NCI-H2029 treated with DMSO at 0.1 percent for 48 hours (cell line): ENCODE measurements around the gene ETF1.

ENCODE experiments used
- DNase-seq: peaks from one replicate; lab custom pipeline; 2025; lab: John Stamatoyannopoulos, UW

Gene ETF1

DNA sequence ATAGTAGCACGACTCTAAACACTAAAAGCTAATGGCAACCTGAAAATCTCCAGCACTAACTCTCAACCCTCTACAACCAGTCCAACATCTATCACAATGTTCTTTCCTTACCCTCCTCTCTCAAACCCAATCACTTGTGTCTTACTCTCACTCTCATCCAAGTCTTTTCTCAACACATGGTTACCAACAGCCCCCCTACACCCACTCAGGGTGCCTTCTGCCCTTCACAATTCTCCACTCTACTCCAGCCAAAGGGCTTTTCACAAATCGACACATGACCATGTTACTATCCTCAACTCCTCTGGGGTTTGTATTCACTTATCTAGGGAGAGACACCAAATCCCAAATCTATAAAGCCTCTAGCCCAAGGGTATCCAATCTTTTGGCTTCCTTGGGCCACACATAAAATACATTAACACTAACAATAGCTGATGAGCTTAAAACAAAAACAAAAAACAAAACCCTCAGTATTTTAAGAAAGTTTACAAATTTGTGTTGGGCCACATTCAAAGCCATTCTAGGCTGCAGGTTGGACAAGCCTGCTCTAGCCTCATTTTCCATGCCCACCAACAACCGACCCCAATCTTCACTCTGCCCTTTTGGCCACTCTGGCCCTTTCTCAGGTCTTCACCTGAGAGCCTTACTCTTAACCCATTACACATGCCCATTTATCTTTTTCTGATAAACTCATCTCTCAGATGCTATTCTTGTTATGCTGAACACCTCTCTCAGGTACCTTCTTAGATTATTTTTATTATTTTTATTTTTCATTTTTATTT lies 20.5 kb upstream of the ETF1 start:
- no peak for DNase-seq

DNA sequence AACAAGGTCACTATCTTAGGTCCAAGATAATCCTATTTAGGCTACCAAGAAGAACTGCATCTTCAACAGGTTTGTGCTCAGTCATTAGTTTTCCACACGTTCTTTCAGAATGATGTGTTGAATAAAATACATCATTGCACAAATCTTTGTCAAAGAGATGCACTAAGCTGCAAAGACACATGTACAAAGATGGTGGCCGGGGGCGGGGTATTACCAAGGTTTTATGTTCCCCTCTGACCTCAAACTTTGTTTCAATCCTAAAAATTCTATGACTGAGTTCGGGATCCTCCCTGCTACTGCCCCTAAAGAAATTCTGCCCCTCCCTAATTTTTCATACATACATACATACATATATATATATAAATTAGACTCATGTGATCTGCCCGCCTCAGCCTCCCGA lies 17.9 kb upstream of the ETF1 start:
- no peak for DNase-seq

DNA sequence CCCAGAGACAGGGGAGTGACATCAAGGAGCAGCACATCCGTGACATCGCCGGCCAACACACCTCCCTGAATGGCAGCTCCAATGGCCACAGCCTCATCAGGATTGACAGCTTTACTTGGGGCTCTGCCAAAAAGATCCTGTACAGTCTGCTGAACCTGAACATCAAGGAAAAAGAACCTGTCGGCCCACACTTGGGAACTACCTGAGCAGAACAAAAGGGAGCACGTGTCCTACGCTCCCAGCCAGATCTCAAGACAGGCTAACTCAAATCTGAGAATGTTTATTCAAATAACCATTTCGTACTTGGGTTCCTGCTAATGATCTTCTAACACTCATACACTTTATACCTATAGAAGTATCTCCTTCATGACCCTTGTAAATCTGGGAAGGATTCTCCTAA lies 16.9 kb upstream of the ETF1 start:
- no peak for DNase-seq

DNA sequence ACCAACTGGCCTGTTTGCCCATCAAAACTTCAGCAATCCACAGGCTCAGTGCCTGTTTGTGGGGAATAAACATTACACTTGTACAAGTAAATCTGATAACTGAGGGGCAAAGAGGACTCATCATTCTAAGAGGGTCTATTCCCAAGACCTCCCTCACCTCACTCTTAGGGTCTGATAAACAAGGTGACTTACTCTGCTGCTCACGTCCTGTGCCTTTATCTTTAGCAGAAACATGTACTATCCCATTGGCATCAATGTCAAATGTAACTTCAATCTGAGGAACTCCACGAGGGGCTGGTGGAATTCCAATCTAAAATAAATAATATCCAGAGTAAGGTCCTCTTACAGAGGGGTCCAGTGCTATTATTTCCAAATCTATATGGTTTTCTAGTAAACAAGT lies 14.6 kb upstream of the ETF1 start:
- no peak for DNase-seq

DNA sequence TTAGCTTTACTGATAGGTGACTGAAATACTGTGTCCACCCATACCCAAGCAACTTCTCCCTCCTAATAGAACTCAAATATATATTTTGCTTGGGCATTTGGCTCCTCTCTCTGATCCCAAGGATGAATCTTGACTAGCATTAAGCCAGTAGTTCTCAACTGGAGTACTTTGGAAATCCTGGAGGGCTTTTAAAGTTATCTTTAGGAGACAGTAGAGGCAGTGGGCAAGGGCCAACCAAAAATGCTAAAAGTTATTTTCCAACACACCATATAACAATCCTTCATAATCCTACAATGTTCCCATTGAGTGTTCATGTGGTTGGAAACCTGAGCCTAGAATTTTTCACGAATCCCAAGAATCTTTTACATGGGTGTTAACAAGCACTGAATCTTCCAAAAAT lies 11.1 kb upstream of the ETF1 start:
- no peak for DNase-seq

DNA sequence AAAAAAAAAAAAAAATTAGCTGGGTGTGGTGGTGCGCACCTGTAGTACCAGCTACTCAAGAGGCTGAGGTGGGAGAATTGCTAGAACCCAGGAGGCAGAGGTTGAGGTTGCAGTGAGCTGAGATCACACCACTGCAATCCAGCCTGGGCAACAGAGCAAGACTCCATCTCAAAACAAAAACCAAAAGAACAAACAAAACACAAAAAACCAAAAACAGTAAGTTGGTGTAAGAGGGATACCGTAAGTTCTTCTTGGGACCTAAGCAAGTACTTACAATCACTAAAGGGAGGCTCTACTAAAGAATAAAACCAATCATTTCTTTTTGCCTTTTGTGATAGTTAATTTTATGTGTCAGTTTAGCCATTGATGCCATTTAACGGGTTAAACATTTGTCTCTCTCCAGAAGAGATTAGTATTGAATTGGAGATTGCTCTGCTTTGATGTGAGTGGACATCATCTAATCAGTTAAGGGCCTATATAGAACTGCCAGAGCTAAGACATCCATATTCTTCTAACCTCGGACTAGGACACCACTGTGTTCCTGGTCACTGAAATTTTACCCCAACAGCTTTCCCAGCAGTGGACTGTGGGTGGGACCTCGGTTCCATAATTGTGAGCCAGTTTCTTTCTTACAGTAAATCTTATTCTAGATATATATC lies 10.5 kb upstream of the ETF1 start:
- no peak for DNase-seq

DNA sequence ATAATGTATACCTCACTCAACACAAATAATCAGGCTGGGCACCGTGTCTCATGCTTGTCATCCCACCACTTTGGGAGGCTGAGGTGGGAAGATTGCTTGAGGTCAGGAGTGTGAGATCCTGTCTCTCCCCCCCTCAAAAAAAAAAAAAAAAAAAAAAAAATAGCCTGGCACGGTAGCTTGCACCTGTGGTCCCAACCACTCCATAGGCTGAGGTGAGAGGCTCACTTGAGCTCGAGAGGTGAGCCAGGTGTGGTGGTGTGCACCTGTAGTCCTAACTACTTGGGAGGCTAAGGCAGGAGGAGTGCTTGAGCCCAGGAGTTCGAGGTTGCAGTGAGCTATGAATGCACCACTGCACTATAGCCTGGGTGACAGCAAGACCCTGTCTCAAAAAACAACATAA lies 9.6 kb upstream of the ETF1 start:
- no peak for DNase-seq

DNA sequence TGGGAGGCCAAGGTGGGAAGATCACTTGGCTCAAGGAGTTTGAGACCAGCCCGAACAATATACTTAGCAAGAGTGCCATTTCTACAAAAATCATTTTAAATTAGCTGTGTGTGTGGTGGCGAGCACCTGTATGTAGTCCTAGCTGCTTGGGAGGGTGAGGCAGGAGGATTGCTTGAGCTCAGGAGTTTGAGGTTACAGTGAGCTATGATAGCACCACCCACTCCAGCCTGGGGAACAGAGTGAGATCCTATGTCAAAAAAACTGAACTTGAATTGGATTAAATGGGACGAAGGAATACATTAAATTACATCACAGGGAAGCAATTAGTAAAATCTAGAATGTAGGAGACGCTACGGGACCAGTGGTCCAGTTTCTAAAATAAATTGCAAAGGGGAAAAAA lies 6.4 kb upstream of the ETF1 start:
- no peak for DNase-seq

DNA sequence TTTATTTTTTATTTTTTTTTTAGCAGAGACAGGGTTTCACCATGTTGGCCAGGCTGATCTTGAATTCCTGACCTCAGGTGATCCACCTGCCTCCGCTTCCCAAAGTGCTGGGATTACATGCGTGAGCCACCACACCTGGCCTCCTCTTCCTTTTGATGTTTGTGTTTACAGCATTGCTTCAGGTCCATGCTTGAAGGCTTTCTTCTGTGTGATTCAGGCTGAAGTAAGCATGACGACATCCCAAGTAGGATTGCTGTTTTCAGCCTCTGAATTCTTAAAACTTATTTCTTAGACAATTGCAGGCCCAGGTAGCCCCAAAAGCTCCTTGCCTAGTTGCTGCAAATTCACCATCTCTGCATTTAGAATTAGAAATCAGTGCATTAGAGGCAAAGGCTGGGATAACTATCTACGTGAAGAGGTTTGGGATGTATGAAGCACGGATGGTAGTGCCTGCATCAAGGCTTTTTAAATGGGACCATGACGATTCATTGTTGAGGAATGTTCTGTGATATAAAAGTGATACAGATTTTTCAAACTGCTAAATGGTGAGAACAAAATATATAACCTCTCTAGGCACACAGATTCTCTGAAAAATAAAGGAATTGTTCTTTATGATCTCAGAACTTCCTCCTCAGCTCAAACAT lies 3.0 kb upstream of the ETF1 start:
- DNase-seq, result no peak

DNA sequence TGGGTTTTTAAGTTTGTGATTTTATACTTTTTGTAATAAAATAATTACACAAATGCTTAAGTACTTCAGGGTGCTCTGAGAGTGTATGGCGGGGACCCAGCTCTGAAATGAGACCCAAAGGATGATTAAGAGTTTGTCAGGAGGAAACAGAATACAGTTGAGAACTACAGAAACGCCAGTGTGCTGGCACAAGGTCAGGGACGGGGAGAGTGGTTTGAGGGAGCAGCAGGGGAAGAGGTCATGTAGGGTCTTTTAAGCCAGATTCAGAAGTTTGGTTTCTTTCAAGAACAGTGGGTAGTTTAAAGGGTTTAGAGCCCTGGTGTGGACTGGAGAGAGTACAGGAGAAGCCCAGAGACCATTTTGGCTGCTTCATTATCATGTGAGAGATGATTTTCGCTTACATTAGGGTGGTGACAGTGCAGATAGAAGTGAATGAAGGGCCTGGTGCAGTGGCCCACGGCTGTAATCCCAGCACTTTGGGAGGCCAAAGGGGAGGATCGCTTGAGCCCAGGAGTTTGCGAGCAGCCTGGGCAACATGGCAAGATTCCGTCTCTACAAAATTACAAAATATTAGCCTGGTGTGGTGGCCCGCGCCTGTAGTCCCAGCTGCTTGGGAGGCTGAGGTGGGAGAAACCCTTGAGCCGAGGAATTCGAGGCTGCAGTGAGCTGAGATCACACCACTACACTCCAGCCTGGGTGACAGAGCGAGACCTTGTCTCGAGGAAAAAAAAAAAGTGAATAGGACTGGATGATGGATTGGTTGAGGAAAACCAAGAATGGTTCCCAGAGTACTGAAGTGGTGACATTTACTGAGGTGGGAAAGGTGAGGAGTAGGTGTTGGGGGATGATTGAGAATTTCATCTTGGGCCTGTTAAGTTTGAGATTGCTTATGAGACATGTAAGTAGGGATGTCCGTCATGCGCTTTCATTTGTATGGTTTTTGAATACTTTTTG lies 1.4 kb upstream of the ETF1 start:
- no peak for DNase-seq

DNA sequence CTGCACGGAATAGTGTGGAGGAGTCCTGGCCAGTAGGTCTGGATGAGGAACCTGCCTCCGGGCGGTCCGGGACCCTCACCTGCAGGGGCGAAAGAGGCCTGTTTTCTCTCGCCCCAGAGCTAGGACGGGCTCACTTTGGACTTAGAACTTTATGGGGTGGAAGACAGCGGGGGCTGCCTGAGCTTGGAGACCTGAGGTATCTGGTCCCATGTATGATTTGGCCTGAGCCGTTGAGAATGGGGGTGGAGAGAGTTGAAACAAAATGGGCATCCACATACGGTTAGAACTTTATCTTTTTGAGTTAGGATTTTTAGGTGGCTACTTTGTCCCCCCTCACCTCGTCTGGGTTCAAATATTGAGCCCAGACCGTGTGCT lies 681 bp upstream of the ETF1 start:
- no peak for DNase-seq

DNA sequence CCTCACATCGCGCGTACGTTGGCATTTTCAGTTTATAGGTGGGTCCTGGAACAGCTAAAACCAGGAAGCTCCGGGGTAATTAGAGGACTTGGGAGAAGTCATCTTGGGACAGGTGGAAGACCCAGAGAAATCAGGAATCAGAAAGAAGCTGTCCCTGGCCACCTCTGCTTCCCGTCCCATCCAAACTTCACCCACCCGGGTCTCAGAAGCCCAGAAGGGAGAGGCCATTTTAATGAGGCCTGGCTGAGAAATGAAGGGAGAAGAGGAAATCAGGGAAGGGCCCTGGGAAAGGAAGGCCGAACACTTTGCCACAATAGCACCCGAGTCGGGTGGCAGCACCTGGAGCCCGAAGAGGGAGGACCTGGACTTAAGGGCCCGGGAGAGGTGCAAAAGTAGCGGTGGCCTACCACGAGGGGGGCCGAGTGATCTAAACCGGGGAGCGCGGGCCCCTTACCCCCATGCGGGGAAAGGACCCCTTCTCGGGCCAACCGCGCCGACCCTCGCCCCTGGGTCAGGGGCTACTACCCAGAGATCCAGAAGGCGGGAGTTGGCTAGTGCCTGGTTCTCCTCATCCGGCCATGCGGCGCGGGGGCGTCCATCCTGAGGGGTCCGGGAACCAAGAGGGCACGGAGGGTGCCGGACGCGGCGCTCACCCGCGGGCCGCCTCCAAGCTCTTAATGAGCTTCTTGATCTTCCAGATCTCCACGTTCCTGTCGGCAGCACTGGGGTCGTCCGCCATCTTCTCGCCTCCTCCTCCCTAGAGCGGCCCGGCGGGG lies 668 bp downstream of the ETF1 start:
- DNase-seq, result no peak

DNA sequence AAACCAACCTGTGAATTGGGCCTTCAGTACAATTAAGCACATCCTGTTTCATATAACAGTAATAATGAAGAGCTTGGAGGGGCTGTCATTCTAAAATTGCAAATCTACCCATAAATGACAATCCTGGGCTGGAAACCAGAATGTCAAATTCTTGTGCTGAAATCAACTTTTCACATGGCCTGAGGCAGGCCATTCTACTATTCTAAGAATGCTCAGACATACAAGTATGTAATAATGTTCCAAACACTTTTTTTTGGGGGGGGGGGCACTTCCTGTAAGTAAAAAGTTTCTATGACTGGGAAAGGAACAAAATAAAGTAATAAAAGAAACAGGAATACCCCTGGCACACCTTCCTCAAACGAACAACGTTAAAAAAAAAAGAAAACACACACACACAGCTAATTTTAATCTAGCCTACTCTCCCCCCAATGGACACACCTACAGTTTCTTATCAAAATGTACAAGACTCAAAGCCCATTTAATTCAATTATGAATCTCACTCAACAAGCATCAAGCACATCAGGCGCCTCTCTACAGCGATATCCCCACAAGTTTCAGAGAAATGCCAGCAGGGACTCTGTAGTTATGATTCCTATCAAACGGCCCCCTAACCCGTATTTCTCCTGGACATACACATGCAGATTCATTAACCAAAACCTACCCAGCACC lies 1.4 kb downstream of the ETF1 start:
- DNase-seq, result no peak

DNA sequence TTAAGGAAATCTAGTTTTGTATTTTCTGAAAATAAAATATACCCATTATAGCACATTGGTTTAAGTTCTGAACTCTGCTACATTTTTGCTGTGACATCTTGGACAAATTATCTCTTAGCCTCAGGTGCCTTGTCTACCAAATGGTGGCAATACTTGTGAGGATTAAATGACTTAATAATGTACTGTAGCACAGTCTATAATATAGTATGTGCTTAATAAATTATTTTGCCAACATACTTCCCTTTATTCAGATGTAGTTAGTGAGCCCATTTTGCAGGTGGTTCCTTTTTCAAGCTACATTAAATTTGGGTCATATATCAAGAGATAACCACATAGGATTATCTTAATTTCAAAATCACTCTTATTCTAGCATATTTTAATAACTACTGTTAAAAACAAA lies 3.2 kb downstream of the ETF1 start:
- DNase-seq, result no peak

DNA sequence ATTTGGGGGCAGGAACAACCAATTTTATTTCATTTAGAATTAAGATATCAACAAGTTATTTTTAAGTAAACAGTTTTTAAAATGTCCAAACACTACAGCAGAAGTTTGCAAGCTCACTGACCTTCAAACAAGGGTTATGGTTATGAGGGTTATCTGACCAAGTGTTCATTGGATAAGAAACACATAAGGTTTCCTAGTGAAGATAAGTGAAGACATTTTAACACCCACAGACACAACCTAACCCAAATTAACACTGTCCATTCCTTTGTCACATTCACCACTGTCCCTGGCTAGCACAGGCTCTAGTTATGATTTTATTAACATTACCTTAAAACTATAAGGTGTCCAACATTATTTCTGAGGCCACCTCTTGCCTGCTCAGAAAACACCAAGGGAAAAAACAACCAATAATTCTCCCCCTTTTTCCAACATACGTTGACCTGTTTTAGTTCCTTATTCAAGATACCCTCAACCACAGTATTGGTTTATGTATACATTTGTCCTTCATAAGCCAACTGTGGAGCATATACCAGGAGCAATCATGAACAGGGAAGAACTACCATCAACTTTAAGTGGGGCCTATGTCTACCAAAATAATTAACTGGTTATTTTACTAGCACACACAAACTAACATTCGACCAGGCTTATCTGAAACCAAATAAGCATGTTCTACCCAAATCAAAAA lies 4.0 kb downstream of the ETF1 start:
- DNase-seq, result no peak

DNA sequence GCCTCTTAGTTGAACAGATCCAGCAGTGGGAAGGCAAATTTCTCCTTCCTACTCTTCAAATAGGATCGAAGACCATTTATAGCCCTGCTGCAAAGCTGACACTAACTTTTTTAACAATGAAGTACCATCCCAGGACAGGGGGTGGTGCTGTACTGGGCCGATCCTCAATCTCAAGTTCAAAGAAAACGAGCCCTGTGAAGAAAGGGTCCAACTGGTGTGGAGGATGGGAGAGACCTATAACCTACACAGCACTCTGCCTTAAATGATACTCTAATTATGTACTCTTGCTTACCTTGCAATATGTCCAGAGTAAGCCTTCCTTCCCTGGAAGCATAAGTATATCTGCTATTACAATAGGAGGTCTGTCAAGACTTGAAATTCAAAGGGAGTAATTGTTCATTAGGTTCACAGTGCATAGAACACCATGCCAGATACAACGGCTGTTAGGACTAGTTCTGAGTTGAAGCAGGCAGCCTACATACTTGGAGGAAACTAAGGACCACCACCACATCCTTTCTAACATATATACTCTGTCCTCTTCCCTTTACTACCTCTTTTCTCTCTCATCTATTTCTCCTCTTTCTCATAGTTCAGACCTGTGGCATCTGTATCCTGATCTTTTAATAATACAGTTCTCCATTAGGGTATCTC lies 6.2 kb downstream of the ETF1 start:
- DNase-seq, result no peak

DNA sequence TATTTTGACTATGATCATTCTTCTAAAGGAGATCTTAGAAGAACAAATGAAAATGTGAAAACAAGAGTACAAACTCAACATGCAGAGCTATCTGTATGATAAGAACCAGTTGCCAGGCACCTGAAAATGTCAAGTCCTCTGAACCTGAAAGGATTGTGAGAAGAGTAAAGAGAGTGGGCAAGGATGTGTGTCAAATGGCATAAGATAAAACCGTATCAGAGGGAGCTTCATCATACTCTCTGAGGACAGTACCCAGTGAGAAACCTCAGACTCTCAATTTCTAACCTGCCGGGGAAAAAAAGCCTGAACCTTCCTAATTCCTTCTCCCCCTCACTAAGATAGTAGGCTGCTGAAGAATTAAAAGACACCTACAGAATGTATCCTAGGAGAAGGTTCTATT lies 6.8 kb downstream of the ETF1 start:
- DNase-seq, result no peak

DNA sequence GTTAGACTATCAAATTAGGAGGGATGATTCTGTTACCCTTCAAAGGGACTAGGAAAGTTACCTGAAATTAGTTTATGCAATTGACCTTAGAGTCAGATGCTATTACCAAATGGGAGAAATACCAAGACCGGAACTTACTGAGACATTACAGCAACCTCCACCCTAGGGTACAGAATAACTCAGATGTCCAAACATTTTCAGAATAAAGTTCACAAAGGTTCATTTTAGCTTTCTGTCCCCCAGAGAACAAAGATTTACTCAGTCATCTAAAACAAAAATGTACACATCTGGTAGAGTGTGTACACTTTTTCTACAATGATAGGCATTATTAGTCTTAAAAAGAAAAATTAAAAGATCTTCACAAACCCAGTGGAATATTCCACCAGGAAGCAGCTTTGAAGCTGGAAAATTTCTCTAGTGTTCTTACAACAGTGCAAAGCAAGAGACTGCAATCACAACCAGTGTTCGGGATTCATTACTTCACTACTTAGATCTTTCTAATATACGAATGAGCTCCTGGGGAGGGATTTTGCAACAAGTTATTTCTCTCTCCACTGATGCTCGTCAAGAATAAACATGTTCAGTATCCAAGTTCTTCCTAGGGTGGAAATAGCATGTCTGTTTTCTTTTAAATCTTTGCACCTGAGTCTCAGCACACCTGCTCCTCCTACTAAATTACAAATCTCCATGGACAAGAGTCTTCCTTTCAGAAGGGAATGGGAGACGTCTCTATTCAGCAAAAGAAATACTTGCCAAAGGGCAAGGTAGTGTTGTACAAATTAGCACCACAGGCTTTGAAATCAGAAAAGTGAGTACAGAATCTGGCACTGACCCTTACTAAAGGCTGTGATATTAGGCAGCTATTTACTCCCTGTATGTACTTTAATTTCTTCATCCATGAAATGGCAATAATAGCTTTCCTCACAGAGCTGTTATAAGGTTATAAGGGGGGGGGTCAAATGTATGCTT lies 8.8 kb downstream of the ETF1 start:
- DNase-seq, result no peak

DNA sequence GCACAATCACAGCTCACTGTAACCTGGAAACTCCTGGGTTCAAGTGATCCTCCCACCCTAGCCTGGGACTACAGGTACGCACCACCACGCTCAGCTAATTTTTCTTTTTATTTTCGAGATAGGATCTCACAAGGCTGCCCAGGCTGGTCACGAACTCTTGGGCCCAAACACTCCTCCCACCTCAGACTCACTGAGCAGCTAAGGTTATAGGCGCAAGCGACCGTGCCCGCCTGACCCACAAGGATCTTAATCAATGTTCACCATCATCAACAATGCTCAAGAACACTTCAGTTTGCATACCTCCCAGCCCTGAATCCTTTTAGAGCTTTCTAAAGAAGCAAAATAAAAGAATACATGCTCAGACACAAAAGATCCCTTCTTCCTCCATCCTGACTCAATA lies 13.2 kb downstream of the ETF1 start:
- DNase-seq, result no peak
